Ishikawa (cell line): ENCODE data around the gene SYNPR.

Experiments used
- CREB1 ChIP-seq: IDR thresholded peaks from 2 replicates; pipeline ENCODE4 v1.6.1; 2012; ENCODE audit warnings: low read depth
- EGR1 ChIP-seq: IDR thresholded peaks from 2 replicates; pipeline ENCODE4 v1.6.1; 2012
- MAX ChIP-seq: IDR thresholded peaks from 2 replicates; pipeline ENCODE4 v1.6.1; 2012
- RAD21 ChIP-seq: IDR thresholded peaks from 2 replicates; pipeline ENCODE4 v1.6.1; 2012; ENCODE audit warnings: low read depth
- TAF1 ChIP-seq: IDR thresholded peaks from 2 replicates; pipeline ENCODE4 v1.6.1; 2012; ENCODE audit warnings: low read depth, mild to moderate bottlenecking
- TCF12 ChIP-seq: IDR thresholded peaks from 2 replicates; pipeline ENCODE4 v1.6.1; 2012; ENCODE audit warnings: low read depth
- TEAD4 ChIP-seq: IDR thresholded peaks from 2 replicates; pipeline ENCODE4 v1.6.1; 2012
- ZBTB7A ChIP-seq: IDR thresholded peaks from 2 replicates; pipeline ENCODE4 v1.6.1; 2012; ENCODE audit warnings: low read depth

GRCh38 chr3:63441262-63441661 lies 163.2 kb downstream of the SYNPR start:
- TF ChIP-seq CREB1 (no peak), RAD21 (no peak), TAF1 (no peak), EGR1 (no peak), ZBTB7A (no peak), TCF12 (no peak), MAX (no peak), TEAD4 (no peak)
